Stomach (tissue), 9 donors: ENCODE data around the gene PSD4. TPM values are rescaled to one million over a fixed set of nuclear protein-coding genes. Genes with fewer than 3 reads are reported as not detected.
A peak's percentile ranks its signal among the peaks of the same experiment; 100 is the strongest.
"Not testable (repeated sequence)": the region's sequence is repeated elsewhere in the genome, so short reads cannot be mapped to it uniquely, and the experiment has no call there.

Source experiments
- DNase-seq, 2 donors: peaks; one replicate each; pipeline versions ENCODE4 v3.0.0 to v3.0.0-alpha.2; 2013 to 2019
- H3K27ac ChIP-seq, 5 donors: fragments of 200-600 bp in 4 of 5; sonication (generic) in 4 of 5; one replicate each; pipeline ENCODE4 v1.5.1; 2013 to 2019; ENCODE audit warnings: mild to moderate bottlenecking in 1 of 5, moderate library complexity in 1 of 5
- H3K27me3 ChIP-seq, 3 donors: fragments of 200-600 bp; sonication (generic); one replicate each; pipeline ENCODE4 v1.5.1; 2017 to 2019; ENCODE audit warnings: mixed run types in 1 of 3
- H3K36me3 ChIP-seq, 4 donors: fragments of 200-600 bp; sonication (generic); 1 replicate in 3 of 4; 2 replicates in 1 of 4; pipeline ENCODE4 v1.5.1; 2016 to 2019
- H3K4me1 ChIP-seq, 4 donors: fragments of 200-600 bp; sonication (generic); one replicate each; pipeline ENCODE4 v1.5.1; 2016 to 2019
- H3K4me3 ChIP-seq, 4 donors: fragments of 200-600 bp; sonication (generic) in 3 of 4; one replicate each; pipeline ENCODE4 v1.5.1; 2016 to 2019; ENCODE audit warnings: mild to moderate bottlenecking in 1 of 4
- H3K9me3 ChIP-seq, 4 donors: fragments of 200-600 bp; sonication (generic); one replicate each; pipeline ENCODE4 v1.5.1; 2016 to 2019
- EP300 ChIP-seq: sonication (generic); formaldehyde crosslinking; IDR thresholded peaks from one replicate; pipeline ENCODE4 v1.6.1; 2017; ENCODE audit warnings: antibody characterized with exemption
- POLR2A ChIP-seq, 4 donors: fragments of 450-650 bp; IDR thresholded peaks; one replicate each; pipeline ENCODE4 v1.6.1; 2016; ENCODE audit warnings: antibody characterized with exemption in 4 of 4, control low read depth in 2 of 4, mild to moderate bottlenecking in 1 of 4, moderate library complexity in 1 of 4
- POLR2AphosphoS5 ChIP-seq, 3 donors: sonication (generic); formaldehyde crosslinking; IDR thresholded peaks; one replicate each; pipeline ENCODE4 v1.6.1; 2016; ENCODE audit warnings: antibody characterized with exemption in 3 of 3
- WGBS, 5 donors: extraction: QIAGEN DNeasy Blood & Tissue Kit in 3 of 5; methylation state at CpG; one replicate each; pipeline versions ENCODE4 v1.1.5 to v1.1.7; 2013 to 2018; 5-methylcytosine and 5-hydroxymethylcytosine counted together
- intact Hi-C: fragments of 100-400 bp; cut with DNase I; formaldehyde crosslinking; loops from one replicate; pipeline ENCODE4 v1.15.1; 2023; ENCODE audit warnings: low total_unique reads
- polyA plus RNA-seq, 3 donors: library from polyadenylated mRNA; stranded (reverse); fragments of 200-250 nt; gene quantifications; one replicate each; pipeline ENCODE4 v1.2.3, GENCODE V29; 2013
- total RNA-seq, 5 donors: library from RNA; depleted of rRNA; stranded (reverse); fragments of >200 nt; gene quantifications; one replicate each; pipeline versions ENCODE4 v1.1.0 to v1.2.3, GENCODE V29; 2014 to 2016
- TF ChIP-seq, protein P1 (sequence below), 7 experiments: fragments of 450-650 bp in 4 of 7; fragments of 200-600 bp in 3 of 7; sonication (generic) in 3 of 7; IDR thresholded peaks; one replicate each; pipeline ENCODE4 v1.5.1; 2016 to 2019; ENCODE audit warnings: antibody characterized with exemption in 7 of 7, control low read depth in 2 of 7, mild to moderate bottlenecking in 1 of 7
- donor health status: healthy with polysubstance abuse.
- donor health status: Bipolar disorder and iron deficiency.
- donor health status: healthy.

PSD4 gene
- total and polyA plus RNA-seq, 8 donors = 19.9 to 146 (median 36.4) TPM

DNA sequence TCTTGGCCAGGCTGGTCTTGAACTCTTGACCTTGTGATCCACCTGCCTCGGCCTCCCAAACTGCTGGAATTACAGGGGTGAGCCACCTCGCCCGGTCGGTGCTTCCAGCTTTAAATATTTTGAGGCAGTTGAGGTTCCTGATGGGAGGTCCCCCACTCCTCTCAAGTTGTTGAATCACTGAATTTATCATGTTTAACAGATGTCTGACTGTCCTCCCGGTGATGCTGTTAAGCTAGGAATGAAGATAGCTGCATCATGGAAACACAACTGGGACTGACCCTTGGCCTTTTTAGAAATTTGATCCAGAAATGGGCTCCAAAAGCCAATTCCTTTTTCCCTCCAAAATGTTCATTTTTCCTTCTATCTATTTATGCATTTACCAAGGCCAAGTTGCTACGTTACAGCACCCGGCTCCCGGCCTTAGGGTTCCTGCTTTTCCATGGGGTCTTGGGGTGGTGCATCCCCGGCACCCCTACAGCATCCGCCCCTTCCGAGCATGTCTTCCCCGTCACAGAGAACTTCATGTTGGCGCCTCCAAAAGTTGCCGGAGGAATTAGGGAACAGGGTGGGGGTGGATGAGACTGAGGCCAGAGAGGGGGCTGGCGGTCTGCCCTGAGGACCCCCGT lies 61.1 kb downstream of the PSD4 start:
- peaks cover 19 to 36% (median 24%) of the 10 kb centered on the region in 4 donors for H3K4me1 ChIP-seq
- intact Hi-C loops = no loop called here
- H3K27ac ChIP-seq = peak overlapping the region; percentile 64 to 84 (median 81)
- peak overlapping the region; percentile 39 to 57 (median 44) for H3K4me3 ChIP-seq
- TF ChIP-seq, protein P1, sequence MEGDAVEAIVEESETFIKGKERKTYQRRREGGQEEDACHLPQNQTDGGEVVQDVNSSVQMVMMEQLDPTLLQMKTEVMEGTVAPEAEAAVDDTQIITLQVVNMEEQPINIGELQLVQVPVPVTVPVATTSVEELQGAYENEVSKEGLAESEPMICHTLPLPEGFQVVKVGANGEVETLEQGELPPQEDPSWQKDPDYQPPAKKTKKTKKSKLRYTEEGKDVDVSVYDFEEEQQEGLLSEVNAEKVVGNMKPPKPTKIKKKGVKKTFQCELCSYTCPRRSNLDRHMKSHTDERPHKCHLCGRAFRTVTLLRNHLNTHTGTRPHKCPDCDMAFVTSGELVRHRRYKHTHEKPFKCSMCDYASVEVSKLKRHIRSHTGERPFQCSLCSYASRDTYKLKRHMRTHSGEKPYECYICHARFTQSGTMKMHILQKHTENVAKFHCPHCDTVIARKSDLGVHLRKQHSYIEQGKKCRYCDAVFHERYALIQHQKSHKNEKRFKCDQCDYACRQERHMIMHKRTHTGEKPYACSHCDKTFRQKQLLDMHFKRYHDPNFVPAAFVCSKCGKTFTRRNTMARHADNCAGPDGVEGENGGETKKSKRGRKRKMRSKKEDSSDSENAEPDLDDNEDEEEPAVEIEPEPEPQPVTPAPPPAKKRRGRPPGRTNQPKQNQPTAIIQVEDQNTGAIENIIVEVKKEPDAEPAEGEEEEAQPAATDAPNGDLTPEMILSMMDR (IDR thresholded peaks at IDR 0.05) = no peak
- no peak for TF ChIP-seq POLR2A (IDR thresholded peaks at IDR 0.05)
- TF ChIP-seq EP300 = no peak
- TF ChIP-seq POLR2AphosphoS5 (IDR thresholded peaks at IDR 0.05) = no peak
- no peaks in the 10 kb centered on the region for H3K27me3 ChIP-seq
- DNase-seq = no peak
- H3K9me3 ChIP-seq = no peaks in the 10 kb centered on the region
- WGBS, 5 donors = 59 to 94% (median 85%) methylated on average over 14 to 16 of the region's 16 CpGs
- no peaks in the 10 kb centered on the region for H3K36me3 ChIP-seq

- H3K9me3 ChIP-seq, intact Hi-C loops, H3K27me3 ChIP-seq, H3K36me3 ChIP-seq: not testable (repeated sequence)
- 36 to 95% (median 78%) methylated on average over 38 to 73 of the region's 74 CpGs for WGBS, 5 donors
- peak; percentile 56 to 73 for DNase-seq
- H3K4me1 ChIP-seq = peaks cover 21 to 36% (median 25%) of the 10 kb centered on the region in 4 donors
- peak overlapping the region; percentile 64 to 90 (median 83) for H3K27ac ChIP-seq
- TF ChIP-seq POLR2A (IDR thresholded peaks at IDR 0.05) = peak in 1 of 4 donors; percentile 23
- peak in 2 of 3 donors; percentile 17 to 44 for TF ChIP-seq POLR2AphosphoS5 (IDR thresholded peaks at IDR 0.05)
- H3K4me3 ChIP-seq = peak overlapping the region; percentile 39 to 57 (median 44)
Measured at GRCh38 chr2:113235347-113236226, 61.8 kb downstream of the PSD4 start.

DNA sequence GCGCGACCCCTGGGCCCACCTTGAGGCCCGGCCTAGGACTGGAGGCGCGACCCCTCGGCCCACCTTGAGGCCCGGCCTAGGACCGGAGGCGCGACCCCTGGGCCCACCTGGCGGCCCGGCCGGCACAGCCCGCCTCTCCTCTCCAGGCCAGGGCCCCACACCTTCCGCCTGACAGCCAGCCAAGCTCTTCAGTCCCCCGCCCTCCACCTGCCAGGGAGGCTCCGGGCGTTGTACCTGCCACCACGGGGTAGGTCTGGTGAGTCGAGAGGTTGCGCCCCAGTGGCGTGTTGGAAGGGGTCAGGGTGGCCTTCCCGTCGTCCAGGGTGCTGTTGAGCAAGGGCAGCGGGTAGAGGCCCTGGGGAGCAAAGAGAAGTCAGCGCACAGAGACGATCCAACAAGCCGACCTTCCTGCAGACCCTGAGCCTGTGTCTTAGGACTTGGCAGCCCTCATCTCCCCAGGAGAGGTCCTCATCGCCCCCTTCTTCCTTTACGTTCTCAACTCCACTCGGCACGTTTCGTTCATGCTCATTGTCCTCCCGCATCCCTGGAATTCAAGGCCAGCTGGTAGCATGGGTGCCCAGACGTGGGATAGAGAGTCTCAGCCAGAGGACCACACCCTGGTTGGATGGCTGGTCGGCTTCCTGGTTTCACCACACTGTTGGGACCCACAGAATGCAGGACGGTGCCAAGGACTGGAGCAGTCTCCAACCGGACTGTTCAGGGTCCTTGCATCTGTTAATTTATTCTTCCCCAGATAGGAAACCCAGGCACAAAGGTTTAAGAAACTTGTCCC lies 62.8 kb downstream of the PSD4 start:
- H3K27ac ChIP-seq = peak overlapping the region; percentile 53 to 90 (median 83)
- WGBS, 5 donors = 60 to 91% (median 80%) methylated on average over 13 to 38 of the region's 38 CpGs

GRCh38 chr2:113237604-113238160 lies 63.9 kb downstream of the PSD4 start:
- intact Hi-C loops = no loop called here
- Histone ChIP-seq H3K4me1 (peaks cover 19 to 40% (median 33%) of the 10 kb centered on the region in 4 donors), H3K27ac (peak overlapping the region in 4 of 5 donors; percentile 7 to 84 (median 82)), H3K9me3 (no peaks in the 10 kb centered on the region), H3K36me3 (no peaks in the 10 kb centered on the region), H3K4me3 (peak overlapping the region in 2 of 4 donors; percentile 44 to 57), H3K27me3 (no peaks in the 10 kb centered on the region)
- DNase-seq = no peak
- 51 to 87% (median 82%) methylated on average over 8 to 9 of the region's 9 CpGs for WGBS, 5 donors
- TF ChIP-seq, protein P1 (IDR thresholded peaks at IDR 0.05) = no peak
- no peak for TF ChIP-seq POLR2A (IDR thresholded peaks at IDR 0.05)
- TF ChIP-seq EP300 = no peak
- no peak for TF ChIP-seq POLR2AphosphoS5 (IDR thresholded peaks at IDR 0.05)

More for the DNA sequence above, 62.8 kb downstream of the PSD4 start:
- TF ChIP-seq, protein P1 (IDR thresholded peaks at IDR 0.05) = no peak
- TF ChIP-seq POLR2A (IDR thresholded peaks at IDR 0.05) = no peak
- Histone ChIP-seq H3K36me3 (no peaks in the 10 kb centered on the region), H3K9me3 (no peaks in the 10 kb centered on the region), H3K27me3 (no peaks in the 10 kb centered on the region), H3K4me3 (peak overlapping the region; percentile 39 to 57 (median 44)), H3K4me1 (peaks cover 26 to 36% (median 30%) of the 10 kb centered on the region in 4 donors)
- intact Hi-C loops = no loop called here
- no peak for DNase-seq
